HL-60 (cell line): ENCODE data around the gene UTS2B.

Source experiments
- DNase-seq, 2 experiments: peaks; one replicate each; pipeline ENCODE4 v3.0.0-alpha.2; 2010 to 2020; ENCODE audit warnings: low read depth in 1 of 2, low spot score in 1 of 2
- H3K27ac ChIP-seq: fragments of 250-450 bp; sonication (Bioruptor Pico); replicated peaks from 2 replicates; pipeline ENCODE4 v1.5.1; 2020; ENCODE audit warnings: mild to moderate bottlenecking, moderate library complexity
- H3K27me3 ChIP-seq: fragments of 250-450 bp; sonication (Bioruptor Pico); 2 replicates; pipeline ENCODE4 v1.5.1; 2021; ENCODE audit warnings: mild to moderate bottlenecking, moderate library complexity; ENCODE audit not compliant: insufficient read depth, poor library complexity, severe bottlenecking
- H3K4me3 ChIP-seq: replicated peaks from 2 replicates; pipeline ENCODE4 v1.5.1; 2011; ENCODE audit warnings: mild to moderate bottlenecking, control low read depth, low read length; ENCODE audit not compliant: insufficient read depth
- GABPA ChIP-seq: IDR thresholded peaks from 2 replicates; pipeline ENCODE4 v1.6.1; 2012; ENCODE audit warnings: low read depth
- POLR2AphosphoS5 ChIP-seq: IDR thresholded peaks from 2 replicates; pipeline ENCODE4 v1.6.1; 2012; ENCODE audit warnings: low read depth
- SPI1 ChIP-seq: IDR thresholded peaks from 2 replicates; pipeline ENCODE4 v1.6.1; 2012; ENCODE audit warnings: low read depth, mild to moderate bottlenecking, borderline replicate concordance
- TF ChIP-seq, protein P1 (sequence below): IDR thresholded peaks from one replicate; pipeline ENCODE4 v1.5.1; 2011; ENCODE audit warnings: low read length, control low read depth, inconsistent platforms; ENCODE audit not compliant: insufficient read depth
- TF ChIP-seq, protein P2 (sequence below): IDR thresholded peaks from 2 replicates; pipeline ENCODE4 v1.6.1; 2012; ENCODE audit warnings: low read depth; ENCODE audit not compliant: insufficient replicate concordance

UTS2B gene

DNA sequence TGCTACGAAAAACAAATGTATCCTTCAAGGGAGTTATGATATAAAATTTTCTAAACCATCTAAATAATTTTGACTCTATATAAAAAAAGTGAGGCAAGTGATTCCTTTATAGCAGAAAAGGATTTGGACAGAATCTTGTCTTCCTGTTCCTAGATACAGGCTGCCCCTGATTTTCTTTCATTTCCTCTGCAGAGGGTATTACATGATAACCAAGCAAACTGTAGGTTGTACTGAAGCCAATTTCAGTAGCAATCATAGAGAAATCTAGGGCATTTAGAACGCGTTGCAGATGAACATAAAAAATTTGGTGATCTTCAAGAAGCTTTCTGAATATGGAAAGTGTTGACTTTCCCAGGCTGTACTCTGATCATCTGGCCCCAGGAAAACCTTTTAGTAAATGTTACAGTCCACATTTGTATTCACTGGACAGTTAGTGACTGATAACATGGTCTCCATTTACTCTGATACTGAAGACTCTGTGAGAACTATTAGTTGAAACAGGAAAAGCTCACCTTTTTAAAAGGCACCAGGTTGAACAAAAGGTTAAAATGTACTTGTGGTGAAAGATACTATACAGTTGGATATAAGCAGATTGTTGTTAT, 9.1 kb upstream of the UTS2B start:
- no peak overlapping the region for H3K4me3 ChIP-seq
- no peak overlapping the region for H3K27ac ChIP-seq
- TF ChIP-seq SPI1 (no peak), GABPA (no peak), POLR2AphosphoS5 (no peak)
- TF ChIP-seq, protein P1, sequence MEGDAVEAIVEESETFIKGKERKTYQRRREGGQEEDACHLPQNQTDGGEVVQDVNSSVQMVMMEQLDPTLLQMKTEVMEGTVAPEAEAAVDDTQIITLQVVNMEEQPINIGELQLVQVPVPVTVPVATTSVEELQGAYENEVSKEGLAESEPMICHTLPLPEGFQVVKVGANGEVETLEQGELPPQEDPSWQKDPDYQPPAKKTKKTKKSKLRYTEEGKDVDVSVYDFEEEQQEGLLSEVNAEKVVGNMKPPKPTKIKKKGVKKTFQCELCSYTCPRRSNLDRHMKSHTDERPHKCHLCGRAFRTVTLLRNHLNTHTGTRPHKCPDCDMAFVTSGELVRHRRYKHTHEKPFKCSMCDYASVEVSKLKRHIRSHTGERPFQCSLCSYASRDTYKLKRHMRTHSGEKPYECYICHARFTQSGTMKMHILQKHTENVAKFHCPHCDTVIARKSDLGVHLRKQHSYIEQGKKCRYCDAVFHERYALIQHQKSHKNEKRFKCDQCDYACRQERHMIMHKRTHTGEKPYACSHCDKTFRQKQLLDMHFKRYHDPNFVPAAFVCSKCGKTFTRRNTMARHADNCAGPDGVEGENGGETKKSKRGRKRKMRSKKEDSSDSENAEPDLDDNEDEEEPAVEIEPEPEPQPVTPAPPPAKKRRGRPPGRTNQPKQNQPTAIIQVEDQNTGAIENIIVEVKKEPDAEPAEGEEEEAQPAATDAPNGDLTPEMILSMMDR: no peak
- TF ChIP-seq, protein P2, sequence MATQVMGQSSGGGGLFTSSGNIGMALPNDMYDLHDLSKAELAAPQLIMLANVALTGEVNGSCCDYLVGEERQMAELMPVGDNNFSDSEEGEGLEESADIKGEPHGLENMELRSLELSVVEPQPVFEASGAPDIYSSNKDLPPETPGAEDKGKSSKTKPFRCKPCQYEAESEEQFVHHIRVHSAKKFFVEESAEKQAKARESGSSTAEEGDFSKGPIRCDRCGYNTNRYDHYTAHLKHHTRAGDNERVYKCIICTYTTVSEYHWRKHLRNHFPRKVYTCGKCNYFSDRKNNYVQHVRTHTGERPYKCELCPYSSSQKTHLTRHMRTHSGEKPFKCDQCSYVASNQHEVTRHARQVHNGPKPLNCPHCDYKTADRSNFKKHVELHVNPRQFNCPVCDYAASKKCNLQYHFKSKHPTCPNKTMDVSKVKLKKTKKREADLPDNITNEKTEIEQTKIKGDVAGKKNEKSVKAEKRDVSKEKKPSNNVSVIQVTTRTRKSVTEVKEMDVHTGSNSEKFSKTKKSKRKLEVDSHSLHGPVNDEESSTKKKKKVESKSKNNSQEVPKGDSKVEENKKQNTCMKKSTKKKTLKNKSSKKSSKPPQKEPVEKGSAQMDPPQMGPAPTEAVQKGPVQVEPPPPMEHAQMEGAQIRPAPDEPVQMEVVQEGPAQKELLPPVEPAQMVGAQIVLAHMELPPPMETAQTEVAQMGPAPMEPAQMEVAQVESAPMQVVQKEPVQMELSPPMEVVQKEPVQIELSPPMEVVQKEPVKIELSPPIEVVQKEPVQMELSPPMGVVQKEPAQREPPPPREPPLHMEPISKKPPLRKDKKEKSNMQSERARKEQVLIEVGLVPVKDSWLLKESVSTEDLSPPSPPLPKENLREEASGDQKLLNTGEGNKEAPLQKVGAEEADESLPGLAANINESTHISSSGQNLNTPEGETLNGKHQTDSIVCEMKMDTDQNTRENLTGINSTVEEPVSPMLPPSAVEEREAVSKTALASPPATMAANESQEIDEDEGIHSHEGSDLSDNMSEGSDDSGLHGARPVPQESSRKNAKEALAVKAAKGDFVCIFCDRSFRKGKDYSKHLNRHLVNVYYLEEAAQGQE: no peak
- H3K27me3 ChIP-seq: no peaks in the 10 kb centered on the region
- no peak for DNase-seq

DNA sequence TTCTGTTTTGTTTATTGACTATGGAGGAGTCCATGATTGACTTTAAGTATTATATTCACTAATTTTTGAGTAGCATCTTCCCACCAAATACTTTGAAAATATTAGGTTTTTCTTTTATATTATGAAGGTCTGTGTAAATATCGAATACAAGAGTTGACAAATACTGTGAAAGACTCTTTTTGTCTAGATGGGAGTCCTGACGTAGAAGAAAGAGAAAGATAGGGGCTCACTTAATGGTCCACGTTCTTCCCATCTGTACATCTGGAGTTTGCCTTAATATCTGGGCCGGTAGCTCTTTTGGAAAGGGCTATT, 7.8 kb upstream of the UTS2B start:
- H3K27ac ChIP-seq: no peak overlapping the region
- no peak for DNase-seq
- H3K27me3 ChIP-seq: no peaks in the 10 kb centered on the region
- H3K4me3 ChIP-seq: no peak overlapping the region
- TF ChIP-seq SPI1: no peak
- TF ChIP-seq, protein P1: no peak
- no peak for TF ChIP-seq GABPA

GRCh38 chr3:191336833-191337232, 6.5 kb upstream of the UTS2B start:
- H3K27ac ChIP-seq: no peak overlapping the region
- TF ChIP-seq, protein P2: no peak
- TF ChIP-seq GABPA (no peak), POLR2AphosphoS5 (no peak), SPI1 (no peak)
- TF ChIP-seq, protein P1: no peak
- H3K27me3 ChIP-seq: no peaks in the 10 kb centered on the region
- no peak overlapping the region for H3K4me3 ChIP-seq
- no peak for DNase-seq

GRCh38 chr3:191334346-191334893, 4.1 kb upstream of the UTS2B start:
- Histone ChIP-seq H3K27me3 (no peaks in the 10 kb centered on the region), H3K27ac (no peak overlapping the region), H3K4me3 (no peak overlapping the region)
- DNase-seq: no peak
- no peak for TF ChIP-seq GABPA
- TF ChIP-seq SPI1: no peak
- TF ChIP-seq, protein P2: no peak
